ENCODE data around the gene STXBP5. TPM values are rescaled to one million over a fixed set of nuclear protein-coding genes. Genes with fewer than 3 reads are reported as not detected.

STXBP5 gene
- total and polyA plus RNA-seq, 9 donors: 3.3 to 15.4 (median 10.4) TPM

DNA sequence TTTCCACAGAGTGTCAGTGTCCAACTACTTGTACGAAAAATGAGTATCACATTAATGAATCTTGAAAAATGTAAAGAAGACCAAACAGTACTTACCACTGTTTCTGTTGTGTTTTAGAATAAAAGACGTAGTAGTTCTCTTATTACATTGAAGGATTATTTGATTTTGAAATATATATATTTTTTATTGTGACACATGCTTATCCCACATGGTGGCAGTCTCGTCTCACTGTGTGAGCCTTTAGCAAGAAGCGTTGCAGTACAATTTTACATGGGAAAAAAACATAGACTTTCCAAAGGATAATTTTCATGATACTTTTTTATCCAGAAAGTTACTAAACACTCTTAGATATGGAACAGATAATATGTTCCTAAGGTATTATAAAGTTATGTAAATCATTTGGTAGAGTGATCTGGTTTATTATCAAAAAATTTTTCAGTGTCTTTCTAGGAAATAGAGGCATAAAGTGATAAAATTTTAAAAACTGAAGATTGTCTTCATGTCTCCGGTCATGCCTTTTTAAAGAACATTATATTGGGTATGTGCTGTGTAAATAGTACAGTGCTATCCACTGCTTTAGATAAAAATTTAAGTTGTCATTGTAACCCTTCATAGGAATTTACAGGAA is 186.8 kb downstream of the STXBP5 start:
- H3K36me3 ChIP-seq: no peaks in the 10 kb centered on the region
- no peak for TF ChIP-seq EP300 (IDR thresholded peaks at IDR 0.05)
- TF ChIP-seq CTCF (IDR thresholded peaks at IDR 0.05): no peak
- no peak for TF ChIP-seq POLR2A (IDR thresholded peaks at IDR 0.05)
- 32 to 42% (median 34%) methylated on average over 5 of the region's 5 CpGs for WGBS, 3 donors
- H3K4me3 ChIP-seq: no peak overlapping the region
- no peak overlapping the region for H3K27ac ChIP-seq
- DNase-seq: no peak
- no peaks in the 10 kb centered on the region for H3K27me3 ChIP-seq
- no peaks in the 10 kb centered on the region for H3K4me1 ChIP-seq (ENCODE audit: insufficient read depth)
- intact Hi-C loops (cut with DNase I): no loop called here
- H3K9me3 ChIP-seq: no peaks in the 10 kb centered on the region

GRCh38 chr6:147392917-147393625 is 188.9 kb downstream of the STXBP5 start:
- no peak for DNase-seq
- no peaks in the 10 kb centered on the region for H3K27me3 ChIP-seq
- TF ChIP-seq CTCF (IDR thresholded peaks at IDR 0.05) (no peak), EP300 (IDR thresholded peaks at IDR 0.05) (no peak), POLR2A (IDR thresholded peaks at IDR 0.05) (no peak)
- 76 to 78% (median 77%) methylated on average over 8 of the region's 8 CpGs for WGBS, 3 donors
- intact Hi-C loops (cut with DNase I): no loop called here
- no peaks in the 10 kb centered on the region for H3K9me3 ChIP-seq
- H3K27ac ChIP-seq: no peak overlapping the region
- H3K36me3 ChIP-seq: no peaks in the 10 kb centered on the region
- no peak overlapping the region for H3K4me3 ChIP-seq
- H3K4me1 ChIP-seq (ENCODE audit: insufficient read depth): no peaks in the 10 kb centered on the region

DNA sequence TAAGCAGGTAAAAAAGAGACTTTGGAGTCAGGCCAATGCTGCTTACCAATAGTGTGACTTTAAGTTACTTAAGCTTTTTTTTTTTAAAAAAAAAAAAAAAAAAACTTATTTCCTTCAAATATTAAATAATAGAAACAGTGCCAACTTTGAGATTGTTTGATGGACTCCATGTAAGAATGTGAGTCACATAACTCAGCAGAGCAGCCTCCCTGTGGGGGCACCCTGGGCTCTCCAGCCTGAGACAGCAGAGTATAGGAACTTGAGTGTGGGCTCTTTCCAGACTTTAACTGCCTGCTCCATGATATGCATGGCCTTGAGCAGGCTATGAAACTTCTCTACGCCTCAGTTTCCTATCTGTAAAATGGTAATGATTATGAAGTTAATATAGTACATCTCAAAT is 190.9 kb downstream of the STXBP5 start:
- Histone ChIP-seq H3K27me3 (no peaks in the 10 kb centered on the region), H3K4me1 (ENCODE audit: insufficient read depth) (no peaks in the 10 kb centered on the region), H3K36me3 (no peaks in the 10 kb centered on the region), H3K27ac (no peak overlapping the region), H3K4me3 (no peak overlapping the region), H3K9me3 (no peaks in the 10 kb centered on the region)
- 80 to 93% (median 83%) methylated on average over 1 of the region's 1 CpG for WGBS, 3 donors
- DNase-seq: no peak
- TF ChIP-seq POLR2A (IDR thresholded peaks at IDR 0.05) (no peak), CTCF (IDR thresholded peaks at IDR 0.05) (no peak), EP300 (IDR thresholded peaks at IDR 0.05) (no peak)
- intact Hi-C loops (cut with DNase I): no loop called here

- H3K4me3 ChIP-seq: no peak overlapping the region
- TF ChIP-seq POLR2A (IDR thresholded peaks at IDR 0.05) (no peak), CTCF (IDR thresholded peaks at IDR 0.05) (no peak), EP300 (IDR thresholded peaks at IDR 0.05) (no peak)
- H3K27me3 ChIP-seq: no peaks in the 10 kb centered on the region
- no peaks in the 10 kb centered on the region for H3K9me3 ChIP-seq
- intact Hi-C loops (cut with DNase I): no loop called here
- H3K27ac ChIP-seq: no peak overlapping the region
- H3K4me1 ChIP-seq (ENCODE audit: insufficient read depth): no peaks in the 10 kb centered on the region
- 62 to 77% (median 70%) methylated on average over 3 of the region's 3 CpGs for WGBS, 3 donors
- H3K36me3 ChIP-seq: no peaks in the 10 kb centered on the region
- DNase-seq: no peak
These were observed 193.1 kb downstream of the STXBP5 start for GRCh38 chr6:147397306-147397705.

All from ovary (tissue), 9 donors.